ENCODE data around the gene FAM118A. TPM values are rescaled to one million over a fixed set of nuclear protein-coding genes. Genes with fewer than 3 reads are reported as not detected.
"Not testable (repeated sequence)": the region's sequence is repeated elsewhere in the genome, so short reads cannot be mapped to it uniquely, and the experiment has no call there.

Gene FAM118A
- total RNA-seq = 10 to 100 TPM; 23.4 to 60.3 (median 27.5) TPM

- peaks cover 45% of the 10 kb centered on the region for H3K4me1 Mint-ChIP-seq (ENCODE audit: low read depth)
- peaks cover 10% of the 10 kb centered on the region for H3K36me3 Mint-ChIP-seq (ENCODE audit: insufficient read depth)
- no peaks in the 10 kb centered on the region for H3K27me3 Mint-ChIP-seq (ENCODE audit: low read depth)
These were observed at the start of gene FAM118A for GRCh38 chr22:45309422-45310227. FAM118A (plus strand) TSS chr22:45309934; CDS start chr22:45322380, 12,446 bp downstream.

GRCh38 chr22:45260395-45260759, 49.4 kb upstream of the FAM118A start:
- not testable (repeated sequence) for H3K27me3 Mint-ChIP-seq (ENCODE audit: low read depth); H3K36me3 Mint-ChIP-seq (ENCODE audit: insufficient read depth); H3K9me3 Mint-ChIP-seq; DNase-seq; H3K4me3 Mint-ChIP-seq; ATAC-seq
- peaks cover 14% of the 10 kb centered on the region for H3K4me1 Mint-ChIP-seq (ENCODE audit: low read depth)

More at GRCh38 chr22:45309422-45310227, at the start of gene FAM118A:
- Mint-ChIP-seq H3K9me3 (no peaks in the 10 kb centered on the region), H3K4me3 (peak within 1 kb of the TSS; percentile 90)
- ATAC-seq = peak; percentile 88 to 92
- peak; percentile 99 for DNase-seq

DNA sequence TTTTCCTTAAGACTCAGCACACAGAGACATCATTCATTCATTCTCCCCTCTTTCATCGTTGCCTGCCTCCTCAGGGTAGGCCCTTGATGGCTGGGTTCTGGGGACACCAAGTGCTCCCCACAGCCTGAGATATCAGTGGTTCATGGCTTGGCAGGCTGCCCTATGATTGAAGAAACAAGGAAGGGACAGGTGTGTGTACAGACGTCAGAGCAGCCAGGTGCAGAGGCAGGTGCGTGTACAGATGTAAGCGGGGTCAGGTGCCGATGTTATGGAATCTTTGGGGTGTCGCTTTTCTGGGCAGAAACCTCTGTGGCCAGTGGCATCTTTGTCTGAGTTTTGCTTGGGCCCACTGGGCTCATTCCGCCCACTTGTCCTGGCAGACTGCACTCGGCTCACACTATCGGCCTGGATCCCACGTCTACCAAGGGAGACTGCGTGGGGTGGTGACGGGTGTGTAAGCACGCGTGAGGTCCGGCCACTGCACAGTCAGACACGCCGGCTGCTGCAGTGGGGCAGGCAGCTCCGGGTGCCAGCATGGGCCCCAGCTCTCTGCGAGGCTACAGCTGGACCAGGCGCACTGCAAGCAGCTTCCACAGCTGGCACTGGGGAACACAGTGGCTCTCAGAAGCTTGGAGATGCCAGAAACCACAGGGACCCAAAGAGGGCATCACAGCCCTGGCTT, 48.2 kb upstream of the FAM118A start:
- Mint-ChIP-seq H3K27me3 (ENCODE audit: low read depth) (peaks cover 11% of the 10 kb centered on the region), H3K4me3 (no peak overlapping the region), H3K9me3 (no peaks in the 10 kb centered on the region), H3K36me3 (ENCODE audit: insufficient read depth) (no peaks in the 10 kb centered on the region), H3K4me1 (ENCODE audit: low read depth) (peaks cover 9% of the 10 kb centered on the region)
- ATAC-seq (no peak), DNase-seq (no peak)

DNA sequence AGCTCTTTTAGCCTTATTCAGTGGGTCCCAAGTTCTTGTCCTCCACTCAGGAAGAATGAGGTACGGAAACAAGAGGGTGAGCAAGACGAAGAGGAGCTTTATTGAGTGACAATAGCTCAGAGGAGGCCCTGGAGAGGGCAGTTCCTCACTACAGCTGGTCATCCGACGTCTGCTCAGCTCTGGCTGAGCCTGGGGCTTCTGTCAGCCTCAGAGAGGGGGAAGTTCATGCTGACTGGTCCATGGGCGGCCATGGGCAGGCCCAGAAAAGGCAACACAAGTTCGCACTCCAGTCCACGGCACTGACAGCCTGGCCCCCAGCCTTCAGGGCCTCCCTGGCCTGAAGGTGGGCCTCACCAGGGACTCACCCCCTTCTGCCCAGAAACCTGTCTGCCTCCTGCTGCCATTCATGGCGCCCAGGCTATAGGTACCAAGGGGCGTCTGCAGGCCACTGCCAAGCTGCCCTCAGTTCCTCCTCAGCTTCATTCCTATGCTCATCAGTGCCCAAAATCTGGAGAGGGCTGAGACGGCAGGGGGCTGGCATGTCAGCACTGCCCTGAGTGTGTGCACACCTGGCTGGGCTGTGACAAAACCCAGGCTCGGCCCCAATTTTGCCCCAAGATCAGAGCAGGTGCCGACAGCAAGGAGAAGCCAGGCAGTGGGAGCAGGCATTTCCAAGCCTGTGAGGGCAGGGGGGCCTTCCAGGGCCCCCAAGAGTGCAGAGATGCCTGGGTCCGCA, 47.4 kb upstream of the FAM118A start:
- ATAC-seq (no peak), DNase-seq (no peak)
- Mint-ChIP-seq H3K4me1 (ENCODE audit: low read depth) (peaks cover 9% of the 10 kb centered on the region), H3K36me3 (ENCODE audit: insufficient read depth) (no peaks in the 10 kb centered on the region), H3K4me3 (no peak overlapping the region), H3K9me3 (no peaks in the 10 kb centered on the region), H3K27me3 (ENCODE audit: low read depth) (peaks cover 14% of the 10 kb centered on the region)

- peaks cover 9% of the 10 kb centered on the region for H3K4me1 Mint-ChIP-seq (ENCODE audit: low read depth)
- ATAC-seq (no peak), DNase-seq (no peak)
- H3K27me3 Mint-ChIP-seq (ENCODE audit: low read depth) = peaks cover 14% of the 10 kb centered on the region
- H3K4me3 Mint-ChIP-seq = no peak overlapping the region
- no peaks in the 10 kb centered on the region for H3K36me3 Mint-ChIP-seq (ENCODE audit: insufficient read depth)
- H3K9me3 Mint-ChIP-seq = no peaks in the 10 kb centered on the region
These were observed 46.7 kb upstream of the FAM118A start for GRCh38 chr22:45262931-45263462.

GRCh38 chr22:45263463-45264269, 46.1 kb upstream of the FAM118A start:
- Mint-ChIP-seq H3K9me3 (no peaks in the 10 kb centered on the region), H3K4me3 (no peak overlapping the region), H3K4me1 (ENCODE audit: low read depth) (peaks cover 11% of the 10 kb centered on the region), H3K27me3 (ENCODE audit: low read depth) (peaks cover 14% of the 10 kb centered on the region), H3K36me3 (ENCODE audit: insufficient read depth) (no peaks in the 10 kb centered on the region)
- no peak for DNase-seq
- ATAC-seq = no peak

GRCh38 chr22:45265535-45265934, 44.2 kb upstream of the FAM118A start:
- H3K4me3 Mint-ChIP-seq = no peak overlapping the region
- DNase-seq (no peak), ATAC-seq (no peak)
- H3K4me1 Mint-ChIP-seq (ENCODE audit: low read depth) = peaks cover 21% of the 10 kb centered on the region
- no peaks in the 10 kb centered on the region for H3K36me3 Mint-ChIP-seq (ENCODE audit: insufficient read depth)
- H3K27me3 Mint-ChIP-seq (ENCODE audit: low read depth) = peaks cover 12% of the 10 kb centered on the region
- H3K9me3 Mint-ChIP-seq = no peaks in the 10 kb centered on the region

- Mint-ChIP-seq H3K36me3 (ENCODE audit: insufficient read depth) (no peaks in the 10 kb centered on the region), H3K9me3 (no peaks in the 10 kb centered on the region), H3K4me3 (peak overlapping the region; percentile 77), H3K27me3 (ENCODE audit: low read depth) (peaks cover 10% of the 10 kb centered on the region), H3K4me1 (ENCODE audit: low read depth) (peaks cover 15% of the 10 kb centered on the region)
- peak; percentile 35 to 41 for ATAC-seq
- no peak for DNase-seq
These were observed 41.4 kb upstream of the FAM118A start for GRCh38 chr22:45268167-45268957.

- peaks cover 5% of the 10 kb centered on the region for H3K27me3 Mint-ChIP-seq (ENCODE audit: low read depth)
- DNase-seq (peak; percentile 90), ATAC-seq (peak; percentile 90 to 95)
- peak overlapping the region; percentile 77 for H3K4me3 Mint-ChIP-seq
- H3K9me3 Mint-ChIP-seq = no peaks in the 10 kb centered on the region
- no peaks in the 10 kb centered on the region for H3K36me3 Mint-ChIP-seq (ENCODE audit: insufficient read depth)
- peaks cover 11% of the 10 kb centered on the region for H3K4me1 Mint-ChIP-seq (ENCODE audit: low read depth)
These were observed 40.5 kb upstream of the FAM118A start for GRCh38 chr22:45268958-45269844.

GRCh38 chr22:45270095-45271020, 39.4 kb upstream of the FAM118A start:
- DNase-seq (no peak), ATAC-seq (no peak)
- Mint-ChIP-seq H3K27me3 (ENCODE audit: low read depth) (peaks cover 5% of the 10 kb centered on the region), H3K9me3 (no peaks in the 10 kb centered on the region), H3K4me1 (ENCODE audit: low read depth) (peaks cover 11% of the 10 kb centered on the region), H3K36me3 (ENCODE audit: insufficient read depth) (no peaks in the 10 kb centered on the region), H3K4me3 (peak overlapping the region; percentile 73)

GRCh38 chr22:45271667-45272201, 38.0 kb upstream of the FAM118A start:
- ATAC-seq (no peak), DNase-seq (no peak)
- H3K4me3 Mint-ChIP-seq = no peak overlapping the region
- no peaks in the 10 kb centered on the region for H3K9me3 Mint-ChIP-seq
- H3K27me3 Mint-ChIP-seq (ENCODE audit: low read depth) = peaks cover 3% of the 10 kb centered on the region
- no peaks in the 10 kb centered on the region for H3K36me3 Mint-ChIP-seq (ENCODE audit: insufficient read depth)
- H3K4me1 Mint-ChIP-seq (ENCODE audit: low read depth) = peaks cover 11% of the 10 kb centered on the region
